A549 (cell line): ENCODE results near the gene GPD1.

Experiments
- CEBPB ChIP-seq, 2 experiments: fragments of >200 bp in 1 of 2; sonication (Bioruptor Twin) in 1 of 2; formaldehyde crosslinking in 1 of 2; IDR thresholded peaks; 2 replicates each; pipeline ENCODE4 v1.6.1; 2012 to 2016
- CHD2 ChIP-seq: fragments of 150-350 bp; IDR thresholded peaks from 2 replicates; pipeline ENCODE4 v1.6.1; 2014; ENCODE audit warnings: low read length; ENCODE audit not compliant: partially characterized antibody
- CTCF ChIP-seq: fragments of >200 bp; sonication (Bioruptor Twin); formaldehyde crosslinking; IDR thresholded peaks from 3 replicates; pipeline ENCODE4 v1.5.1; 2016
- EP300 ChIP-seq, 2 experiments: fragments of >200 bp; sonication (Bioruptor Twin); formaldehyde crosslinking; IDR thresholded peaks; 2 replicates in 1 of 2; 3 replicates in 1 of 2; pipeline ENCODE4 v1.6.1; 2016 to 2017
- JUNB ChIP-seq: fragments of >200 bp; sonication (Bioruptor Twin); formaldehyde crosslinking; IDR thresholded peaks from 2 replicates; pipeline ENCODE4 v1.6.1; 2016
- POLR2A ChIP-seq: IDR thresholded peaks from 2 replicates; pipeline ENCODE4 v1.6.1; 2012; ENCODE audit warnings: mild to moderate bottlenecking, low read length
- RCOR1 ChIP-seq: fragments of 150-350 bp; IDR thresholded peaks from 2 replicates; pipeline ENCODE4 v1.6.1; 2014; ENCODE audit warnings: antibody characterized with exemption, low read length, low read depth
- RFX5 ChIP-seq: fragments of 450-650 bp; IDR thresholded peaks from 2 replicates; pipeline ENCODE4 v1.7.1; 2014; ENCODE audit warnings: antibody characterized with exemption, mild to moderate bottlenecking, moderate library complexity
- TP53 ChIP-seq: fragments of 250-450 bp; sonication (Bioruptor Pico); IDR thresholded peaks from 2 replicates; pipeline ENCODE4 v1.5.0; 2021; ENCODE audit warnings: mild to moderate bottlenecking, moderate library complexity

GRCh38 chr12:50099302-50100008, 4.4 kb upstream of the GPD1 start:
- no peak for TF ChIP-seq CHD2
- TF ChIP-seq POLR2A: no peak
- TF ChIP-seq CTCF: no peak
- no peak for TF ChIP-seq RFX5
- no peak for TF ChIP-seq TP53 (CRISPR knock-in tag)
- no peak for TF ChIP-seq RCOR1
- TF ChIP-seq JUNB: no peak
- no peak for TF ChIP-seq CEBPB (IDR thresholded peaks at IDR 0.05)
- TF ChIP-seq EP300 (IDR thresholded peaks at IDR 0.05): no peak
